HG03460 (cell line): ENCODE results near the gene THRAP3.

Source experiments
- ATAC-seq: cut with Tn5 transposase; IDR thresholded peaks from one replicate; pipeline ENCODE4 v1.9.1; 2021; ENCODE audit not compliant: unreplicated experiment

The THRAP3 gene

DNA sequence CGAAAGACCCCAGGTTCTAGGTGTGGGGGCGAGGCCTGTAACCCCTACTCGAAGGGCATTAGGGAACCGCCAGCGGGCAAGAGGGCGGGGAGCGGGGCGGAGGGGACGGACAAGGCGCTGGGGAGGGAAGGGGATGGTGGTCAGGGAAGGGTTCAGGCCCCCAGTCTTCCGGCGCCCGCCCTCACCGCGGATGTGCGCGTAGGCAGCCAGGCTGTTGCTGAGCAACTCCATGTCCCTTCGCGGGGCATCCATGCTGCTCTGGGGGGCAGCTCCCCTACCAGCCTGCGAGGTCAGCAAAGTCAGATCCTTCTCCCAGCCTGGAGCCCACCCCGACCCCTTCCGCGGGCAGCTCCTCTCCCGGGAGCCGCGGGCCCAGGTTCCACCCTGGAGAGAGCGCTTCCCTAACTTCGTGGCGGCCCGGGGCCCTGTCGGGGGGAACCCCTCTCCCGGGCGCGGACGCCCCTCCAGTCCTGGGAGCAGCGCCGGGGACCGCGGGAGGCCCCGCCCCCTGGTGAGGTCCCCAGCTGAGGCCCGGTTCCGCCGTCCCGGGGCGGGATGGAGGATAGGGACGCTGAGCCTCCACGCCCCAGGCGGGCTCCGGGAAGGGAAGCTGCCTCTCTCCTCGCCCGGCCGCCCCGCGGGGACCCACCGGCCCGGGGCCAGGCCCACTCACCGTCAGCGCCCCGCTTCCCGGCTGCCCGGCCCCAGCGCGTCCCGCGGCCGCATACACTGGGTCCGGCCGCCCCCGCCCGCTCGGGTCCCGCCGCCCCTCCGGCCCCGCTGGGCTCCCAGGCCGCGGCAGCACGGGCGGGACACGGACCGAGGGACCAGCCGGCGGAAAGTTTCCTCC is 98.8 kb downstream of the THRAP3 start:
- ATAC-seq, result no peak

DNA sequence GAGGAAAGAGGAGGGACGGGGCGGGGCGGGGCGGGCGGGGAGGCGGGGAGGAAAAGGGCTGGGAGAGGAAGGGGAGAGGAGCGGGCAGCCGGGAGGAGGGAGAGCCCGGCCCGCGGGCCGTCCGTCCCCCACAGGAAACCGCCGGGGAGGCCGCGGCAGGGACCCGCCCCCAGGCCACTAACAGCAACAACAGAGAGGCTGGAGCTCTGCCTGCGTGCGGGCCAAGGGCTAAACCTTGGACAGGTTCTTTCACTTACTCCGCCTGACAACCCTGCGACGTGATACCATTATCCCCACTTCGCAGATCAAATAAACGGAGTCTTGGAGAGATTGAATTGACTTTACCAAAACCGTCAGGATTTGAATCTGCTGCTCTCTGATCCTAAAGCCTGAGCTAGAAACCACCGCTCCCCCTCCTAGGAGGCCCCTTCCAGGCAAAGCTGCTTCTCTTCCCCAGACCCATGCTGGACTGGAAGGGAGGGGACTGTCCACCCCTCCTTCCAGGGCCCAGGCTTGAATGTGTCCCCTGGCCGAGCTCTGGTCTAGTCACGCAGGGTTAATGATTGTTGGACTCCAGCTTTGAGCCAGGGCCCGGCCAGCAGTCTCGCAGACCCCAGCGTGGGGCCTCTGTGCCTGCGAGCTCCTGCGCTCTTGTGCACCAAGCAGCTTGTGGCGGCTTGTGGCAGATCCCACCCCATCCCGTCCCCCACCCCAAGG is 99.6 kb downstream of the THRAP3 start, which contains the start of gene EVA1B:
Gene EVA1B, minus strand, starts transcription at position 10 of the 717 bp plus-strand sequence. CDS start 608 bp downstream, outside the sequence.
- no peak for ATAC-seq

DNA sequence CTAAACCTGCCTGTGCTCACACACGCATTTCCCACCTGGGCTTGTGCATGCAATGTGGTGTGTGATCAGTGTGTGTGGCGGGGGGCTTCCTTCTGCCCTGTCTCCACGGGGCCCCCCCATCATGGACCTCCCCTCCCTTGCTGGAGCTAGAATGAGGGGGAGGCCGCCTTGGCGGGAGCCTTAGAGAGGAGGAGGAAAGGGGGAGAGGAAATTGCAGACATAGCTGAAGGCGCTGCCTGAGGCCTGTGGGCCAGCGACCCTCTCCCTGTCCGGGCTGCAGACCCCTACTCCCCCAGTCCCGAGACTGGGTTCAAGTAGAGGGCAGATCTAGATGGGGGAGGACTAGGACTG is 100.1 kb downstream of the THRAP3 start:
- no peak for ATAC-seq

DNA sequence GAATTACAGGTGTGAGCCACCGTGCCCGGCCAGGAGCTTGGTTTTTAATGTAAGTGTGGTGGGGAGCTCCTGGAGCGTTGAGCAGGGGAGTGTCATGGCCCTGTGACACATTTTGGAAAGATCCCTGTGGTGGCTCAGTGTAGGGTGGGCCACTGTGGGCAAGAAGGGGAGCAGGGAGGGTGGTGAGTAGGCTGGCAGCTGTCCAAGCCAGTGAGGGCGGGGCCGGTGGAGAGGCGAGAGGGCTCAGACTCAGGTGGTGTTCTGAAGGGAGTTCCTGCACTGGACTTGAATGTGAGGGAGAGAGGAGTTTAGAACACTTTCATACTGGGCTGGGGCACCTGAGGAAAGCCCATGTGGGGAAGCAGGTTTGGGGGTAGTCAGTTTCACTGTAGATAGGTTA is 102.3 kb downstream of the THRAP3 start:
- no peak for ATAC-seq

DNA sequence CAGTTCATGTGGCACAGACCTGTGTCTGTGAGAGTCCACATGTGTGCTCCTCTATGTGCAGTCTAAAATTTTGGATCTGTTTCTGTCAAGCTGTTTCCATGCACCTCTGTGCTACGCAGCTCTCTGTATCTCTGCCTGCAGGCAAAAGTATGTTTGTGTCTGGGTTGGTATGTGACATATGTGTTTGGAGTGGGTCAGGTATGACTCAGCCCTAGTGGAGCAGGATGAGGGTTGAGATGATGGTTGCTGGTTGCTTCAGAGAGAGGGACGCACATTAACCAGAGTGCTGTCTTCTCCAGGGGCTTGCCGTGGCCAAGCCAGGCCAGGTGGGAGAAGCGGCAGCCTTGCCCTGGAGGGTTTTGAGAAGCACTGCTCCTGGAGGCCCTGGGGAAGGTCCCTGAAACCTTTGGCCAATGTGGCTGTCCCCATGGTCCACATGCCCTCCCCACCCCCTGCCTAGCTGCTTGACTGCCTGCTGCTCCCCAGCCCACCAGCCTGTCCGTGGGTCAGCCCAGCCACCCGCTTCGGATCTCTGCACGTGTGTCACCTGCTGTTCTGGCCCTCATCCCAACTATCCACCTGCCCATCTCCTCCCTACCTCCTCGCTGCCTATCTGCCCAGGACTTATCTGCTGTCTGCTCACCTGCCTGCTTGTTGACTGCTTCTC is 103.3 kb downstream of the THRAP3 start:
- no peak for ATAC-seq

DNA sequence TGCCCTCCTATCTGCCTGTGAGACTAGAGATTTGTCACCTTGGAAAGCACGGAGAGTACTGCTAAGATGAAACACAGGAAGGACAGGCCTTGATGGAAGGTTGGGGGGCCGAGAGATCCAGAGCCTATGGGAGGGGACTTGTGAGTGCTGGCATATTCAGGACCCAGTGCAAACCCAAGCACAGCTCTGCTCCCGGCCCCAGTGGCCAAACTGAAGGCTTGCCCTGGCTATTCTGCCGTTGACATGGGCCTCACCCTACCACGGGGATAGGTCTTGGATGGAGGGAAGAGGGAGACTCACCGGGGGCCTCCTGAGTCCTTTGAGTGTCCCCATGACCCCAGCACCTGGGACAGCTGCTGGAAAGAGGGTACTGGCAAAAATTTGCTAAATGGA is 103.8 kb downstream of the THRAP3 start:
- ATAC-seq, result no peak

DNA sequence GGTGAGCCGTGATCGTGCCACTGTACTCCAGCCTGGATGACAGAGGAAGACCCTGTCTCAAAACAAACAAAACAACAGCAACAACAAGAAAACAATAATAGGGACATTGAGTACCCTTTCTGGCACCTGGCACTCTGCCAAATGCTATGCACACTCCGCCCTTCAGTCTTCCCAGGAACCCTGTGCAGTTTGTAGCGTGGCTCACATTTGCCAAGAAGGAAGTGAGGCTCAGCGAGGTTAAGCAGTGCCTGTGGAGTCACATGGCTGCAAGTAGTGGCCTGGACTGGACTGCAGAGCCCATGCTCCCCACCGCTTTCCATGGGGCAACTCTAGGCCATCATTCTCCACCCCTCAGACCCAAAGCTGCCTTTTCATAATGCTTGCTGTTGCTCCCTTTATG is 104.5 kb downstream of the THRAP3 start:
- ATAC-seq, result no peak

DNA sequence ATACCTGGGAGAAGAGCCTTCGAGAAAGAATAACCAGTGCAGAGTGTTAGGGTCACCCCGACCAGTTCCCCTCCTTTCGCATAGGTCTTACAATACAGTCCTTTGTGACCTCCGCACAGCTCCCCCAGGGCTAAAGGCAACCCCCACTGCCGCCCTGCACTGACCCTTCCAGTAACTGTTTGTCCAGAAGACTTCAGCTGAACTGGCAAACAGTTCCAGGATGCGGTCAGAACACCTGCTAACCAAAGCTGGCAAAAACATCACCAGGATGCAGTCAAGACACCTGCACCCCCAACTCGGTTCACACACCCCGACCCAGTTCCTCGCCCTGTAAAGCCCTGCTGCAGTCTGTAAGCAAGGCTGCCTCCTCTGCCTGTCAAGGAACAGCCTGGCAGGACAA is 105.6 kb downstream of the THRAP3 start:
- no peak for ATAC-seq

DNA sequence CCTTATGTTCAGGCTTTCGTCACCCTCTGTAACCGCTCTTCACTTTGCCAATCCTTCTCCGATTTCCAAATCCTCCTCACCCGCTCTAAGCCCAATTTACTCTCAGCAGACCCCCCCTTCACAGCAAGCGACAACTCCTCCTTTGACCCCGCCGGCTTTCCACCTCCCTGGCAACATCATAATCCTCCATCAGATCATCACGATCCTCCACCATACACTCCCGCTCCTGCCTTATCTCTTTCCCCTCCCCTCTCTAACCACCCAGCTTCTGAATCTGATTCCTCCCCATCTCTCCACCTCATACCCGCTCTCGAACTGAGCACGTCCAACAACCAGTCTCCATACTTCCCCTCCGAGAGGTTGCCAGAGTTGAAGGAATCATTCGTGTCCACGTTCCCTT is 106.7 kb downstream of the THRAP3 start:
- no peak for ATAC-seq

DNA sequence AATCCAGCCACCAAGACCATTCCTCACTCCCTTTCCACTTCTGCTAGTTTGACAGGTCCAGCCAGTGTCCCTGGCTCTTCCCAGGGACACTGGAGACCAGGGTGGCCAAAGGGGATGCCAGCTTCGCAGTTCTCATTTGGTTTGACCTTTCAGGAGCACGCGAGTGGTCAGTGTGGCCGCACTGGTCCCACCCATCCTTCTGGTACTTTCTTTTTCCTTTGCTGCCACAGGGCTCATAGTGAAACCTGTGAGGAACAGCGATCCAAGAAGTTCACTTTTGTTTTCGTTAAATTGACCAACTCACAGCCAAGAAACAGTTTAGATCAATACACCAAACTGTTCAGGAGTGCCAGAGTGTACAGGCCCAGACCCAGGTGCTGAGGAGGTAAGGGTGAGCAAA is 113.6 kb downstream of the THRAP3 start:
- no peak for ATAC-seq

DNA sequence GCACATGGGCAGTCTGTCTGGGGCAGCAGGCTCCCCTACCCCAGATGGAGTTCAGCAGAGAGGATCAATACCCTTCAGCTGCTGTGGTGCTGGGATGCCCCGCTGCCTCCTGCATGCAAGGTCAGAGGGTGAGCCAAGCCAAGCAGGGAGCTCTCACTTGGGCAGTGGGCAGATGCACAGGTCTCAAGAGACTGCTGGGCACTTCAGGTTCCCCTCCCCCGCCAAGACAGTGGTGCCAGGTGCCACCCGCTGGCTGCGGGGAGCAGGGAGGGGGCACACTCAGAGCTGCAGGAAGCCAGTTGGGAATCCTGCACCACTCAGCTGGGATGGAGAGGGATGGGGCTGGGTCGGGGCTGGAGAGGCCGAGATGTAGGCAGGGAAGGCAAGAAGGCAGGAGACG is 115.0 kb downstream of the THRAP3 start:
- ATAC-seq, result no peak

DNA sequence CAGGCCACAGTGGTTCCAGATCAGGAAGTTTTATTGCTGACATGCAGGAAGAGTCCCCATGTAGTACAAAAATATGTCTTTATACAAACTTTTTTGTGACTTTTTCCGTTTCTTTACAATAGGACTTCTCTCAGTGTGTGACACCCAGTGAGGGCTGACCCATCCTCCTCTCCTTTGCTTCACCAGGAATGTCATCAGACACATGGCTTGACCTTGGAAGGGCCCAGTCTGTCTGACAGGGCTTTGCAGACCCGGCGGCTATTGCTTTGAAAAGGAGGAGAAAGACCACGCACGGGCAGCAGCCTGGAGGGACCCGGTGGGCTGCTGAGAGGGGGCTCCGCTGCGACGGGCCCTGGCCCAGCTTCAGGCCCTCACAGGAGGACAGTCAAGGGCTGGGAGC is 115.4 kb downstream of the THRAP3 start:
- no peak for ATAC-seq

DNA sequence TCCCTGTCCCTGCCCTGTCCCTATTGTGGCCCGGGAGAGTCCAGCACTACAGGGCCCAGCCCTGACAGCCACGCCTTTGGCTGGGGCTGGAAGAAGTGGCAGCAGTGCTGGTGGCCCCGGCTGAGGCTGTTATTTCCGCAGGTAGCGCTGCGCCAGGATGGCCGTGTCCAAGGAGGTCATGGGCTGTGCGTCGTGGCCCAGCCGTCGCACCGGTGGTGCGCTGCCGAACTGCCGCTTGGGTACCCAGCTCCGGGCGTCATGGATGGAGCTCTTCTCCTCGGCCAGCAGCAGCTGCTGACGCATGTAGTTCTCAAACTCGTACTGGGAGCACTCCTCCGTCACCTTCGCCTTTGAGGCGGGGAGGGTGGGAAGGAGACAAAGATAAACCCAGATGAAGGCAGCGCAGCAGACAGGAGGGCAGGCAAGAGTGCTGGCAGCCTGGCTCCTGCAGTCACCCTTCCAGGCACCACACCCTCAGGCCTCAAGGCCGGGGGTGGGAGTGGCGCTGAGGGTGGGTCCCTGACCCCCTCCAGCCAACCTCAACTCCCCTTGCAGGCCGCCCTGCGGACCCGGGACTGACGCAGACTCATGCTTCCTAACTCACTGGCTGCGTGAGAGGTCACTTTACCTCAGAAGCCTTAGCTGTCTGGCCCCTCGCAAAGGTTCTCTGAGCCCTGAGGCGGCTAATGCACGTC is 117.5 kb downstream of the THRAP3 start:
- no peak for ATAC-seq

DNA sequence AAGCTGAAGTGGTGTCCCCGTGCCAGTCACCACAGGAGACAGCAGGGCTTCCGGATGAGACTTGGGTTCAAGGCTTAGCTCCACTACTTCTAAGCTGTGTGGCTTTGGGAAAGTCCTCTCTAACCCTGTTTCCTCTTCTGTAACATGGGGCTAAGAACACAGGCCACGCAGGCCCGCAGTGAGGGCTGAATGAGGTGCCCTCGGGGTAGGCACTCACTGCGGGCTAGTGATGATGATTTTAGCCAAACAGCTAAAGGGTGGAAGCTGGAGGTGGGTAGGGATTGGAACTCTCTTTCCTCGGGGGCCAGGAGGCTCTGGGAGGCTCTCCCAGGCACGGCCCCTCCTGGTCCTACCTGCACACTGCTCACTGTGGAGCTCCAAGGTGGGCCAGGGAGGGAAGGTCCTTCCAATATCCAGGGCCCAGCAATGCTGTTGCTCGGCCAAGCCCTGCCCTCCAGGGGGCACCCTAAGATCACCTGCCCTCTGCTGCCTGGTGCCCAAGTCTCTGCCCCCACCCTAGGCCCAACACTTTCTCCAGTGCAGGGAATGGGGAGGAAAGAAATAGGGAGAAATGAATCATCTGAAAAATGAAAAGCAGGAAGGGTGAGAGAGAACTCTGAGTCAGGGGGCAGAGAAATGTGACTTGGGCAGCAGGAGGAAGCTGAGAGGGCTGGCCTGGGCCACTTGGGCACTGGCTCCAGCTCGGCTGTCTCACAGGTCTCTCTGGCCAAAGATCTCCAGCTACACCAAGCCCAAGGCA is 118.4 kb downstream of the THRAP3 start:
- no peak for ATAC-seq

DNA sequence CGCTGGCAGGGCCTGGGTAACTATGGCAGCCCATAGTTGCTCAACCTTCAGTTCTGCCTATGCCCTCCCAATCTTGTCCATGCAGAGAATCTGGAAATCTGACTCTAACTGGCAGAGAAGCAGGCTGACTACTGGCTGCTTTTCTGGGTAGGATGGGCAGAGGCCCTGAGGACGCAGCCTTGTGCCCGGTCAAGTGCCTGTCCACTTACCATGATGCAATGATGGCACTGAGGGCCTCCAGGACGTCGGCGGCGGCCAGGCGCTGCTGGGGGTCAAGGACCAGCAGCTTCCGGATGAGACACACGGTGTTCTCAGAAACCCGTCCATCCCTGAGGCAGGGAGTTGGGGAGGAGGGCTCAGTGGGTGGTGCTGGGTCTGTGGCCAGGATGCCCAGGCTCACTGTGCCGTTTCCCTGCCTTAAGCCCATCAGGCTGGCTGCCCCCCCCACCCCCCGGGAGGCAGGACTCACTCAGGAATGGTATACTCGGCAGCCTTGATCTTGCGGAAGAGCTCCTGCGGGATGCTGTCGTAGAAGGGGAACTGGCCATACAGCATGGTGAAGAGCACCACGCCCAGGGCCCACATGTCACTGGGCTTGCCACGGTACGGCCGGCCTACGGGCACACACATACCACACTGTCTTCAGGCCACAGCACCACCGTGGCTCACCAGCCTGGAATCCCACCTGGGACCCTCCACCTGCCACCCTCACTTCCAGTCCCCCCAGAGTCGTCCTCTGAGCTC is 119.6 kb downstream of the THRAP3 start:
- no peak for ATAC-seq

DNA sequence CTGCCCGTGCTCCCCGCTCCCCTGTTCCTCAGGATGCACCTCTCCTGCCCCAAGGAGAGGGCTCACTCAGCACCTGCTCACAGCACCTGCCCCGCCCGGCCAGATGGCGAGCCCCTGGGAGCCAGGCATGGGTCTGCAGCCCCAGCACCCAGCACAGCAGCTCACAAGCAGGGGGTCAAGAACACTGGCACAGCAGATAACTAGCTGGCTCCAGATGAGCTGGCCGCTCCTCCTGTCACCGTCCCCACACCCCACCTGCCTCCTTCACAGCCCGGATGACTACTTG is 120.1 kb downstream of the THRAP3 start:
- ATAC-seq, result no peak

DNA sequence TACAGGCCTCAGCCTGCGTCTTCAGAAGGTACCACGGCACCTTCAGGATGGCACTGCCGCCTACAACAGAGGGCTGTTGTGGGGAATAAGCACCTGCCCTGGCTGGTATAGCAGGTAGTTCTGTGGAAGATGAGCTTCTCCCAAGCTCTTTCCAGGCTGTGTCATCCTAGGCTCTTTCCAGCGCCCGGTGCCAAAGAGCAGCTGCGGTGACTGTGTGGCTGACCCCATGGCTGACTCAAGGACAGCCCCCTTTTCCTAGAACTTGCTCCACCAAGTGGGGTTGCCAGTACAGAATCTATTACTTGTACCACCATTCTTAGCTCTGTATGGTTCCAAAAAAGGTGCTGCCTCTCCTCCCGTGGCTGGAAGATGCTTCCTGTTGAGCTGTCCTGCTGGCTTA is 121.1 kb downstream of the THRAP3 start:
- no peak for ATAC-seq

DNA sequence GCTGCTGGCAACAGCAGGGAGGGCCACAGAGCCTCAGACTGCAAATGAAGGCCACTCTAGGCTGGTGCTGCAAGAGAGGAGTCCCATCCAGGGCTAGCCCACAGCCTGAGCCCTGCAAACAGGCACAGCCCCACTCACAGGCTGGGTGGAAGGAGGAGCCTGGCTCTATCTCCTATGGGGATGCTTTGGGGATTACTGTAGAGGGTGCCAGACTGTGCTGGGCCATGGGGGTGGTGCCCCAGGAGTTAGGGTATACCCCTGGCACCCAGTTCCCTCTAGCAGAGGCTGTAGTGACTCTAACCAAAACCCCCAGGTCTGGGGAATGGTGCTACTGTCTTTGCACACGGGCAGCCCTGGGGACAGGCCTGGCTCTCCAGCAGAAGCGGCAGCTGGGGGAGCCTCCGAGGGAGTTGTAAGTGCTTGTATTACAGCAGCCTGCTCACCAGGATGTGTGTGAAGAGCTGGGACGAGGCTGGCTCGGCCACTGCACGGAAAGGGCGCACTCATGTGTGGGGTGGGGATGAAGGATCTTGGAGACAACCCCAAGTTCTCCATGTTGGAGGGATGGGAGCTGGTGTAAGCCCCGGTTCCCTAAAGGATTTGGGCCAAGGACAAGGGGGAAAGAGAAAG is 122.6 kb downstream of the THRAP3 start:
- ATAC-seq, result no peak

DNA sequence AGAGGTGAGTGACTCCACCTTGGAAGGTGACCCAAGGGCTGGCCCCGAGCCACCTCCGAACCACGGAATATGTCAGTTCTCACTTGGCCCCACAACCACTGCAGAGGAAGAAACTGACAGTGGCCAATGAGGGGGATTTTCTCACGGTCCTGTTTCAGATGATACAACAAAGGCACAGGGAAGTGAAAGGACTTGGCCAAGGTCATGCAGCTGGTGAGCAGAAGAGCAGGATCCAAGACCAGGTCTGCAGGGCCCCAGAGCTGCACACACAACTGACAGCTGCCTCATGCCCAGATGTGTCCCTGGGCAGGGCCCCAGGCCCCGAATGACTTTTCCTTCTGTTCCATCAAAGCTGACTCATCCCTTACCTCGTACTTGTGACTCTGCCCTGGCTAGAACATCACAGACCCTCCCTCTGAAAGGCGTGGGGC is 125.0 kb downstream of the THRAP3 start:
- peak; percentile 75 for ATAC-seq

DNA sequence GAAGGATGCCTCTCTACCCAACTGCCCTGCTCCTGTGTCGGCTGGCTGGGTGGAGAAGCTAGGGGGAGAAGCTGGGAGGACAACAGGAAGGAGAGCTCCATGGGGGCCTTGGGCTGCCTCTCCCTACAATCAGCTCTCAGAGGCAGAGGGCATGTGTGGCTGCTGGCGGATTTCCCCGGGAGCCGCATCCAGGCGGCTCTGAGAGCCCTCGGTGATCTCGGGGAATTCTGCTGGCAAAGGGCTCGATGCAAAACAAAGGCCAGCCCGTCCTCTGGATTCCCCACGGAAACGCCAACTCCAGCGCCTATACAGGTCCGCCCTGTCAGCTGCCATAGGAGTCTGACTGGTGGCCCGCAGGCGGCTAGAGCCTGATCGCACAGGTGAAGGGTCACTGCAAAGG is 125.6 kb downstream of the THRAP3 start:
- ATAC-seq, result no peak
